ENCODE data around the gene RBFA. TPM values are rescaled to one million over a fixed set of nuclear protein-coding genes. Genes with fewer than 3 reads are reported as not detected.

Gene RBFA
- total RNA-seq, 1 experiment from 2014 or later, result 45.3 TPM

GRCh38 chr18:80075940-80076339, 41.7 kb downstream of the RBFA start:
- Histone ChIP-seq H2AFZ (ENCODE audit: low read depth, low read length, poor library complexity, severe bottlenecking) (no peak overlapping the region), H3K4me1 (ENCODE audit: control insufficient read depth in 1 of 2, insufficient read depth in 2 of 2, low read length in 2 of 2) (no peaks in the 10 kb centered on the region), H3K4me3 (replicated peaks in 1 of 2; ENCODE audit: low read depth in 1 of 2, low read length in 2 of 2) (no peak overlapping the region), H3K9me2 (ENCODE audit: insufficient read depth) (no peaks in the 10 kb centered on the region), H3K79me2 (ENCODE audit: insufficient read depth, low read length) (no peaks in the 10 kb centered on the region), H3K27ac (ENCODE audit: low read depth, low read length) (no peak overlapping the region), H3K36me3 (ENCODE audit: control insufficient read depth in 1 of 2, insufficient read depth in 2 of 2, low read length in 2 of 2) (no peaks in the 10 kb centered on the region), H3K4me2 (ENCODE audit: low read length) (no peak overlapping the region), H4K20me1 (ENCODE audit: insufficient read depth) (no peaks in the 10 kb centered on the region), H3K27me3 (ENCODE audit: insufficient read depth, low read length) (no peaks in the 10 kb centered on the region), H3K9ac (ENCODE audit: low read length) (no peak overlapping the region), H3K9me3 (ENCODE audit: control insufficient read depth in 1 of 2, insufficient read depth in 1 of 2, low read depth in 1 of 2, low read length in 2 of 2) (no peaks in the 10 kb centered on the region)
- TF ChIP-seq YY1 (IDR thresholded peaks at IDR 0.05; ENCODE audit: extremely low read depth, insufficient replicate concordance, low read depth, low read length) (no peak), POLR2A (IDR thresholded peaks at IDR 0.05; ENCODE audit: borderline replicate concordance, extremely low read depth, insufficient read depth, insufficient read length) (no peak), ZFX (IDR thresholded peaks at IDR 0.05) (no peak), EZH2phosphoT487 (IDR thresholded peaks at IDR 0.05; ENCODE audit: borderline replicate concordance) (no peak), SP1 (IDR thresholded peaks at IDR 0.05; ENCODE audit: low read depth) (no peak)
- intact Hi-C loops (cut with micrococcal nuclease), result no loop called here
- BruUV-seq (replicated peaks), result no TSS peak
- POLR2A ChIA-PET, result no interaction called here
- RAD21 ChIA-PET (ENCODE audit: low non-redundant PET in 1 of 2, low total read pairs in 2 of 2, uncharacterized antibody in 2 of 2, unreplicated experiment in 2 of 2), result no interaction called here
- DNase-seq (ENCODE audit: low read depth, low spot score) (no peak), ATAC-seq (no peak)
- CTCF ChIA-PET, result no interaction called here

GRCh38 chr18:80076379-80076778, 42.1 kb downstream of the RBFA start:
- BruUV-seq (replicated peaks), result no TSS peak
- H4K20me1 ChIP-seq (ENCODE audit: insufficient read depth), result no peaks in the 10 kb centered on the region
- H3K9ac ChIP-seq (ENCODE audit: low read length), result no peak overlapping the region
- H3K4me1 ChIP-seq (ENCODE audit: control insufficient read depth in 1 of 2, insufficient read depth in 2 of 2, low read length in 2 of 2), result no peaks in the 10 kb centered on the region
- ChIA-PET POLR2A (no interaction called here), RAD21 (ENCODE audit: low non-redundant PET in 1 of 2, low total read pairs in 2 of 2, uncharacterized antibody in 2 of 2, unreplicated experiment in 2 of 2) (no interaction called here), CTCF (no interaction called here)
- no peak for DNase-seq (ENCODE audit: low read depth, low spot score)
- H3K36me3 ChIP-seq (ENCODE audit: control insufficient read depth in 1 of 2, insufficient read depth in 2 of 2, low read length in 2 of 2), result no peaks in the 10 kb centered on the region
- no peak overlapping the region for H3K4me3 ChIP-seq (replicated peaks in 1 of 2; ENCODE audit: low read depth in 1 of 2, low read length in 2 of 2)
- no peaks in the 10 kb centered on the region for H3K27me3 ChIP-seq (ENCODE audit: insufficient read depth, low read length)
- H3K27ac ChIP-seq (ENCODE audit: low read depth, low read length), result no peak overlapping the region
- H3K9me2 ChIP-seq (ENCODE audit: insufficient read depth), result no peaks in the 10 kb centered on the region
- intact Hi-C loops (cut with micrococcal nuclease), result no loop called here
- no peak overlapping the region for H2AFZ ChIP-seq (ENCODE audit: low read depth, low read length, poor library complexity, severe bottlenecking)
- ATAC-seq, result no peak
- H3K79me2 ChIP-seq (ENCODE audit: insufficient read depth, low read length), result no peaks in the 10 kb centered on the region
- TF ChIP-seq CEBPB (IDR thresholded peaks at IDR 0.05; ENCODE audit: low read depth), result no peak
- no peaks in the 10 kb centered on the region for H3K9me3 ChIP-seq (ENCODE audit: control insufficient read depth in 1 of 2, insufficient read depth in 1 of 2, low read depth in 1 of 2, low read length in 2 of 2)
- H3K4me2 ChIP-seq (ENCODE audit: low read length), result no peak overlapping the region

All from HCT116 (cell line).